ENCODE data around the gene DMAP1. TPM values are rescaled to one million over a fixed set of nuclear protein-coding genes. Genes with fewer than 3 reads are reported as not detected.

Gene DMAP1
- total and polyA plus RNA-seq, 7 donors: 23.6 to 67.0 (median 35.3) TPM

- TF ChIP-seq POLR2AphosphoS5 (IDR thresholded peaks at IDR 0.05): peak in 1 of 4 donors; percentile 8
- no peak for TF ChIP-seq CTCF (IDR thresholded peaks at IDR 0.05)
These were observed 6.9 kb downstream of the DMAP1 start for GRCh38 chr1:44220001-44220751.

GRCh38 chr1:44220755-44221154 lies 7.5 kb downstream of the DMAP1 start:
- H3K27me3 ChIP-seq: no peaks in the 10 kb centered on the region
- peaks cover 28 to 60% (median 43%) of the 10 kb centered on the region in 4 donors for H3K36me3 ChIP-seq
- no peak for DNase-seq
- peaks cover 0 to 23% (median 18%) of the 10 kb centered on the region in 4 donors for H3K4me1 ChIP-seq
- H3K27ac ChIP-seq: no peak overlapping the region
- intact Hi-C loops (cut with DNase I): no loop called here
- WGBS, 2 donors: 84 to 87% methylated on average over 10 of the region's 10 CpGs
- H3K9me3 ChIP-seq: no peaks in the 10 kb centered on the region
- no peak for TF ChIP-seq EP300 (IDR thresholded peaks at IDR 0.05)
- TF ChIP-seq CTCF (IDR thresholded peaks at IDR 0.05): no peak
- TF ChIP-seq POLR2A (IDR thresholded peaks at IDR 0.05): no peak
- no peak for TF ChIP-seq POLR2AphosphoS5 (IDR thresholded peaks at IDR 0.05)
- H3K4me3 ChIP-seq: no peak overlapping the region

More at GRCh38 chr1:44220001-44220751, 6.9 kb downstream of the DMAP1 start:
- DNase-seq: no peak
- no peak overlapping the region for H3K27ac ChIP-seq
- H3K36me3 ChIP-seq: peaks cover 28 to 66% (median 44%) of the 10 kb centered on the region in 4 donors
- H3K27me3 ChIP-seq: no peaks in the 10 kb centered on the region
- H3K4me3 ChIP-seq: no peak overlapping the region
- WGBS, 2 donors: 76 to 79% methylated on average over 31 of the region's 31 CpGs
- peaks cover 0 to 20% (median 16%) of the 10 kb centered on the region in 4 donors for H3K4me1 ChIP-seq
- H3K9me3 ChIP-seq: no peaks in the 10 kb centered on the region
- intact Hi-C loops (cut with DNase I): no loop called here

- Histone ChIP-seq H3K36me3 (peaks cover 28 to 50% (median 34%) of the 10 kb centered on the region in 4 donors), H3K4me1 (peaks cover 0 to 23% (median 18%) of the 10 kb centered on the region in 4 donors), H3K27ac (no peak overlapping the region), H3K4me3 (no peak overlapping the region), H3K9me3 (no peaks in the 10 kb centered on the region), H3K27me3 (no peaks in the 10 kb centered on the region)
- DNase-seq: no peak
- WGBS, 2 donors: 93 to 95% methylated on average over 23 of the region's 23 CpGs
- intact Hi-C loops (cut with DNase I): no loop called here
- TF ChIP-seq POLR2AphosphoS5 (IDR thresholded peaks at IDR 0.05) (no peak), POLR2A (IDR thresholded peaks at IDR 0.05) (no peak), CTCF (IDR thresholded peaks at IDR 0.05) (no peak), EP300 (IDR thresholded peaks at IDR 0.05) (no peak)
These were observed 8.5 kb downstream of the DMAP1 start for GRCh38 chr1:44221769-44222168.

GRCh38 chr1:44222397-44223186 lies 9.3 kb downstream of the DMAP1 start:
- no peaks in the 10 kb centered on the region for H3K27me3 ChIP-seq
- no peak for TF ChIP-seq CTCF (IDR thresholded peaks at IDR 0.05)
- TF ChIP-seq POLR2AphosphoS5 (IDR thresholded peaks at IDR 0.05): no peak
- no peak for TF ChIP-seq POLR2A (IDR thresholded peaks at IDR 0.05)
- TF ChIP-seq EP300 (IDR thresholded peaks at IDR 0.05): no peak
- H3K4me3 ChIP-seq: no peak overlapping the region
- H3K9me3 ChIP-seq: no peaks in the 10 kb centered on the region
- H3K27ac ChIP-seq: no peak overlapping the region
- intact Hi-C loops (cut with DNase I): no loop called here
- H3K4me1 ChIP-seq: peaks cover 0 to 20% (median 15%) of the 10 kb centered on the region in 4 donors
- peaks cover 28 to 48% (median 32%) of the 10 kb centered on the region in 4 donors for H3K36me3 ChIP-seq
- no peak for DNase-seq
- WGBS, 2 donors: 78 to 81% methylated on average over 5 of the region's 5 CpGs
